Natural killer cell treated with Interleukin-12 subunit alpha and Interleukin-12 subunit beta and Interleukin-15 and Interleukin-18, amount 100 ng/mL, for 72 hours (primary cell): ENCODE measurements around the gene KRT82. TPM values are rescaled to one million over a fixed set of nuclear protein-coding genes. Genes with fewer than 3 reads are reported as not detected.
A peak's percentile ranks its signal among the peaks of the same experiment; 100 is the strongest.

ENCODE experiments used
- ATAC-seq, 2 donors: fragments of 150-1000 bp; cut with Tn5 transposase in 1 of 2; sonication (Bioruptor Pico), chemical (Tn5 transposase) in 1 of 2; 2 replicates each; pipeline ENCODE4 v1.10.0; 2021
- DNase-seq: peaks from one replicate; pipeline ENCODE4 v3.0.0; 2022; ENCODE audit warnings: low spot score
- H3K27ac Mint-ChIP-seq, 2 donors: 1 replicate in 1 of 2; 2 replicates in 1 of 2; pipeline ENCODE4 v1.8.0; 2022; ENCODE audit warnings: mixed read lengths in 2 of 2, mild to moderate bottlenecking in 1 of 2, moderate library complexity in 1 of 2
- H3K27me3 Mint-ChIP-seq, 2 donors: 1 replicate in 1 of 2; 2 replicates in 1 of 2; pipeline ENCODE4 v1.8.0; 2022; ENCODE audit warnings: mixed read lengths in 2 of 2
- H3K36me3 Mint-ChIP-seq: one replicate; pipeline ENCODE4 v1.8.0; 2022; ENCODE audit warnings: mixed read lengths
- H3K4me1 Mint-ChIP-seq, 2 donors: 1 replicate in 1 of 2; 2 replicates in 1 of 2; pipeline ENCODE4 v1.8.0; 2022; ENCODE audit warnings: low read depth in 2 of 2, mixed read lengths in 2 of 2, mild to moderate bottlenecking in 1 of 2
- H3K4me3 Mint-ChIP-seq: one replicate; pipeline ENCODE4 v1.8.0; 2022; ENCODE audit warnings: mixed read lengths
- H3K9me3 Mint-ChIP-seq: 2 replicates; pipeline ENCODE4 v1.8.0; 2022; ENCODE audit warnings: mixed read lengths
- total RNA-seq, 2 donors: library from RNA; stranded (reverse); gene quantifications; one replicate each; pipeline ENCODE4 v1.2.3, GENCODE V29; 2022

KRT82 gene
- total RNA-seq, 2 donors from 2014 or later, result not detected

DNA sequence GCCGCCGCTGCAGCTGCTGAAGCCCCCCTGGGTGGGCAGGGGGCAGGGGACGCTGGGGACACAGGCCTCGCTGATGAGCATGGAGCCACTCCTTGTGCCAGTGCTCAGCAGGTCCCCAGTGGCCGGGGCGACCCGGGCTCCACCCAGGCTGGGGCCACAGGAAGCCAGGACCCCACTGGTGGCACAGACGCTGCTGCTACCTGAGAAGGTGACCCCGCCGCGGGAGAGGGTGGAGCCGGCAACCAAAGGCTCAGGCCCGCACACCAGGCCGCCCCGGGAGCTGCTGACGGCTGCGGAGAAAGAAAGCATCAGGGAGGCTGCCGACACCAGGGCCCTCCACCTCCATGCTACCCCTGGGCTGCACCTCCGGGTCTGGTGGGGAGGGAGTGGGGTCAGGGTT, 28.0 kb downstream of the KRT82 start:
- ATAC-seq (no peak), DNase-seq (no peak)
- no peak overlapping the region for H3K27ac Mint-ChIP-seq
- peaks cover 4% of the 10 kb centered on the region for H3K36me3 Mint-ChIP-seq
- no peaks in the 10 kb centered on the region for H3K9me3 Mint-ChIP-seq
- no peak overlapping the region for H3K4me3 Mint-ChIP-seq
- H3K27me3 Mint-ChIP-seq, result peaks cover 0 to 19% of the 10 kb centered on the region in 2 donors
- peaks cover 5% of the 10 kb centered on the region in 2 donors for H3K4me1 Mint-ChIP-seq

DNA sequence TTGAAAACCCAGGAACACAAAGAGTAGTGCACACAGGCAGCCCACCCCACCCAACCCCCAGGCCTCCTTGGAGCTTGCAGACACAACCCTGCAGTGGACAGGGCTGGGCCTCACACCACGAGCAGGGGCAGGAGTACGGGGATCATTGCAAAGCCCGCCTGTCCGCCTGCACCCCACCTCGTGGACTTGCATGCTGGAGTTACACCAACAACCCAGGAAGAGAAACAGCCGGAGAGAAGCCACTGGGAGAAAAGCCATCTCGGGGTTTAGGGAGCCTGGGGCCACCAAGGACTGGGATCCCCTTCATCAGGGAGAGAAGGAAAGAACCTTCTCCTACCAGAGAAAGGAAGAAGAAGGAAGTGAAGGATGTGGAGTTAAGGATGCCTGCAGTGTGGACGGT, 28.9 kb downstream of the KRT82 start:
- Mint-ChIP-seq H3K27me3 (peaks cover under 1 to 17% of the 10 kb centered on the region in 2 donors), H3K36me3 (peaks cover 4% of the 10 kb centered on the region), H3K4me3 (no peak overlapping the region), H3K9me3 (no peaks in the 10 kb centered on the region), H3K27ac (no peak overlapping the region), H3K4me1 (no peaks in the 10 kb centered on the region)
- no peak for ATAC-seq
- no peak for DNase-seq

DNA sequence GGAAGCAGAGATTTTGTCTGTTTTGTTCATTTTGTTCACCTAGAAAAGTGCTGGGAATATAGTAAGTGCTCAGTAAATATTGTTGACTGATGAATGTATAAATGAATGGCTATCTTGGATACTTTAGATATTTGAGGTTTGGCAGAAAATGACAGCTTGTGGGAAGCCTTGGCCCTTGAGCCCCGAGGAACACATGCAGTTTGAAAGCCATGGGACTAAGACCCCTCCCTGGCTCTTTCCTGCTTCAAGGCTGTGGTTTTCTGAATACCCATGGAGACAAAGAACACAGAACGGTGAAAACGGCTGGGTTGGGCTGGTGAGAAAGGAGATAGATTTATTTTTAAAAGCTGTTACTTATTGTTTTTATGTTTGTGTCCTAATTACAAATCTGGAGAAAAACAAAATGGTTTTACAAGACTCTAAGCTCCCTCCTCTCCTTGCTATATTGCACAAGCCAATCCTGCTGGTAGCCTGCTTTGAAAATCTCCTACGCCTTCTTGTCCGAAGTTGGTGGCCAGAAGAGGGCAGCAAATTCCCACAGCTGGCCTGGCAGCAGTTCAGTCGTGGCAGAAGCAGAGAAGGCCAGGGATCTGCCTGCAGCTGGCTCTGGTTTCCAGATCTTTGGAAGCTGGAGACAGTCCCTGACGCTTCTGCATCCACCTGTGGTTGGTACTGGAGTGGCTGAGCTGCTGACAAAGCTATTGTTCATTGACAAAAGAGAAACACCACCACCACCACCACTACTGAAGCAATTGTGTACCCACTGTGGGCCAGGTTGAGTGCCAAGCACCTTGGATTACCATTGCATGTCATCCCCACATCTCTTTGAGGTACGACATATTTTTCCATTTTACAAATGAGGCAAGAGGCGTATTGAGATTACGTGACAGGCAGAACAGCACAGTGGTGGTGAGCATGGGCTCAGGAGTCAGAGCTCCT, 33.6 kb downstream of the KRT82 start:
- Mint-ChIP-seq H3K36me3 (peaks cover 4% of the 10 kb centered on the region), H3K27me3 (peaks cover 32 to 33% of the 10 kb centered on the region in 2 donors), H3K4me1 (no peaks in the 10 kb centered on the region), H3K4me3 (no peak overlapping the region), H3K9me3 (no peaks in the 10 kb centered on the region), H3K27ac (no peak overlapping the region)
- ATAC-seq, result peak in 1 of 2 donors; percentile 62
- peak; percentile 67 for DNase-seq

DNA sequence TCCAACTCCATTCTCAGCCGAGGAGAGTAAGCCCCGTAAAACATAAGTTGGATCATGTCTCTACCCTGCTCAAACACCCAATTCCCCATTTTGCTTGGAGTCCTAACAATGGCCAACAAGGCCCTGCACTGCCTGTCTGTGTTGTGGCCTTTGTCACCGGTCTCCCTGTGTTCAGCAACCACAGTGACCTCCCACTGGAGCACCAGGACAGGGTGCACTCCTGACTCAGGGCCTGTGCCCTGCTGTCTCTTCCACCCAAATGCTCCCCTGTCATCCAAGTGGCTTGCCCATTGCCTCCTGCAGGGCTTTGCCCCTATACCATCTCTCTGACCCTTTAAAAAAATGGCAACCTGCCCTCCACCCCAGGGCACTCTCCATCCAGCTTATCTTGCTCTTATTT, 34.4 kb downstream of the KRT82 start:
- H3K36me3 Mint-ChIP-seq, result peaks cover 4% of the 10 kb centered on the region
- no peak for ATAC-seq

GRCh38 chr12:52370926-52371608, 35.1 kb downstream of the KRT82 start:
- Mint-ChIP-seq H3K27me3 (peaks cover 30 to 33% of the 10 kb centered on the region in 2 donors), H3K36me3 (peaks cover 4% of the 10 kb centered on the region), H3K27ac (no peak overlapping the region), H3K4me3 (no peak overlapping the region), H3K9me3 (no peaks in the 10 kb centered on the region), H3K4me1 (no peaks in the 10 kb centered on the region)
- DNase-seq, result peak; percentile 22
- no peak for ATAC-seq

More for the DNA sequence above, 34.4 kb downstream of the KRT82 start:
- Mint-ChIP-seq H3K4me1 (no peaks in the 10 kb centered on the region), H3K27ac (no peak overlapping the region), H3K27me3 (peaks cover 30 to 33% of the 10 kb centered on the region in 2 donors), H3K4me3 (no peak overlapping the region), H3K9me3 (no peaks in the 10 kb centered on the region)
- peak; percentile 29 for DNase-seq

DNA sequence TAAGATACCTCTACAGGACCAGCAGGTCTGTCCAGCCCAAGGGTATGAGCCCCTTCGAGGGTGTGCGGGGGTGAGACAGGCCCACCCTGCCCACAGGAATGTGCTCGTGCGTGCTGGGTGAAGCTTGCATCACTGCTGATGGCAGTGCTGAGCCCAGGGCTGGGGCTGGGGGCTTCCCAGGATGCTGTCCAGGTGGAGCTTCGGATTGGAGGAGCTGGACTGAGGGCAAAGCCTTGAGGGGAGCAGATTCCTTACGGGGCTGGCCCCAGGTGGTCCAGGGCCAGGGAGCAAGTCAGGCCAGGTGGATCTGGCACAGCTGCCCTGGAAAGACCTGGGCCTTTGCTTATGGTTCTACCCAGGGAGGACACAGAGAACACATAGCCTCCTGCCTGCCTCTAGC, 36.3 kb downstream of the KRT82 start:
- Mint-ChIP-seq H3K27ac (no peak overlapping the region), H3K4me3 (no peak overlapping the region), H3K9me3 (no peaks in the 10 kb centered on the region), H3K4me1 (no peaks in the 10 kb centered on the region), H3K27me3 (peaks cover 32 to 34% of the 10 kb centered on the region in 2 donors), H3K36me3 (peaks cover 4% of the 10 kb centered on the region)
- ATAC-seq, result peak in 1 of 2 donors; percentile 5
- peak; percentile 50 for DNase-seq

DNA sequence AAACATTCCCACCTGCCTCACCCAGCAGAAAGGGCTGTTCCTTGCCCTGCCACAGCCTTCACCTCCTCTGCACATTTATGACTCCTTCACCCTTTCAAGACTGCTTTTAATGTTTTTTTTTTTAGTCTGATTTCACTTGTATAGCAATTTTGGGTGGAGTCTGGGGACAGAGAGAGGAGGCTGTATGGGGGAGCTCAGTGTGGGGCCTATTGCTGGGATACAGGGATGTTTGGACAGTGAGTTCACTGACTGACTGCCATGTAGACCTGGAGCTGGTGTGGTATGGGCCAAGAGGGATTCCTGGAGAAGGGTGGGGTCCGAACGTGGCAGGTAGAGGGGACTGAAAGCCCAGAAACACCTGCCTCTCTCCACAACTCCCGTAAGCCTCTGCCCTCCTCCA, 36.9 kb downstream of the KRT82 start:
- ATAC-seq (no peak), DNase-seq (no peak)
- Mint-ChIP-seq H3K36me3 (peaks cover 1% of the 10 kb centered on the region), H3K27ac (no peak overlapping the region), H3K4me3 (no peak overlapping the region), H3K27me3 (peaks cover 35 to 40% of the 10 kb centered on the region in 2 donors), H3K4me1 (no peaks in the 10 kb centered on the region), H3K9me3 (no peaks in the 10 kb centered on the region)

DNA sequence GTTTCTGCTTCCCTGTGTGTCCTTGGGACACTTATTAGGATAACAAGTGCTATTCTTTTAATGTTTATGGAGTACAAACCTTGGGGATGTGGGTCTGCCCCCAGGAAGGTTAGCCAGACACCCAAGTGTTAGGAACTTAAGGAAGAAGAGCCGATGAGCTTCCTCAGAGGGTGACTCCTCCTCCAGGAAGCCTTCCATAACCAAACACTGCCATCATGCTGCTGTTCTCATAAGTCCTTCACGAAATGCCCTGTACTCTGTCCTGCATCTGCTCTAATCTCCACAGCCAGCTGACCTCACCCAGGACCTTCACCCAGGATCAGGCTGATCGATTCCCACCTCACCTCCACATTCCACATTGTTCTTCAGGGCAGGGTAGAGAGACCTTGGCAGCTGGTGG, 37.6 kb downstream of the KRT82 start:
- H3K27ac Mint-ChIP-seq, result peak overlapping the region in 1 of 2 donors; percentile 32
- no peaks in the 10 kb centered on the region for H3K9me3 Mint-ChIP-seq

GRCh38 chr12:52367876-52368275, 38.3 kb downstream of the KRT82 start:
- peaks cover 36 to 42% of the 10 kb centered on the region in 2 donors for H3K27me3 Mint-ChIP-seq
- ATAC-seq (no peak), DNase-seq (peak; percentile 18)
- H3K36me3 Mint-ChIP-seq, result no peaks in the 10 kb centered on the region
- no peaks in the 10 kb centered on the region for H3K9me3 Mint-ChIP-seq
- H3K4me1 Mint-ChIP-seq, result peaks cover 0 to 4% of the 10 kb centered on the region in 2 donors
- H3K4me3 Mint-ChIP-seq, result no peak overlapping the region
- H3K27ac Mint-ChIP-seq, result no peak overlapping the region

More for the DNA sequence above, 37.6 kb downstream of the KRT82 start:
- no peak overlapping the region for H3K4me3 Mint-ChIP-seq
- H3K36me3 Mint-ChIP-seq, result no peaks in the 10 kb centered on the region
- ATAC-seq (no peak), DNase-seq (no peak)
- peaks cover 36 to 42% of the 10 kb centered on the region in 2 donors for H3K27me3 Mint-ChIP-seq
- H3K4me1 Mint-ChIP-seq, result no peaks in the 10 kb centered on the region

- ATAC-seq (no peak), DNase-seq (peak; percentile 39)
- no peak within 1 kb of the TSS for H3K27ac Mint-ChIP-seq
- peaks cover under 1 to 9% of the 10 kb centered on the region in 2 donors for H3K4me1 Mint-ChIP-seq
- peaks cover 32 to 38% of the 10 kb centered on the region in 2 donors for H3K27me3 Mint-ChIP-seq
- H3K36me3 Mint-ChIP-seq, result no peaks in the 10 kb centered on the region
- no peak within 1 kb of the TSS for H3K4me3 Mint-ChIP-seq
- no peaks in the 10 kb centered on the region for H3K9me3 Mint-ChIP-seq
These were observed 39.2 kb downstream of the KRT82 start, which contains the start of gene KRT85 for GRCh38 chr12:52366738-52367485. TSS of gene KRT85 (minus strand) at chr12:52367481. CDS start at chr12:52367405, 76 bp downstream.

DNA sequence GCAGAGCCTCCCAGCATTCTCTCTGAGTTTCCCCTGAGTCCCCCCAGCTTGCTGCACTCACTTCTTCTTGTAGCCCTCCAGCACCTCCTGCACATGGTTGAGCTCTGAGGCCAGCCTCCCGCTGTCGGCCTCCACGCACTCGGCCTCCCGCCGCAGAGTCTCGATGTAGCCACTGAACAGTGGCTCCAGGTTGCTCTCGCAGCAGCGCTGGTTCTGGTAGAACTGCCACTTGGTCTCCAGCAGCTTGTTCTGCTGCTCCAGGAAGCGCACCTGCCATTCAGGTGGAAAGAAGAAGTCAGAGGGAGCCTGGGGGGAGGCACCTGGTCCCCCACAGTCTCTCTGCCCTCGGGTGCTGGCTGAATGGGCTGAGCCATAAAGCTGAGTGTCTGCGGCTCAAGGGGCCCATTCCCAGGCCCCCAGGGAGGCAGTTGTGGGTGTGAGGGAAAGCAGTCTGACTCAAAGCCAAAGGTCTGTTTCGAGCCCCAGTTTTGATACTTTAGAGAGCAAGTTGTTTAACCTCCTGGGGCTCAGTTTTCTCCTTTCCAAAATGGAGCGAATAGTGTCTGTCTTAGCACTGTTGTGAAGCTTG, 41.1 kb downstream of the KRT82 start:
- H3K9me3 Mint-ChIP-seq, result no peaks in the 10 kb centered on the region
- peaks cover 19 to 26% of the 10 kb centered on the region in 2 donors for H3K4me1 Mint-ChIP-seq
- DNase-seq (no peak), ATAC-seq (no peak)
- no peak overlapping the region for H3K27ac Mint-ChIP-seq
- H3K4me3 Mint-ChIP-seq, result no peak overlapping the region
- no peaks in the 10 kb centered on the region for H3K36me3 Mint-ChIP-seq
- peaks cover 25% of the 10 kb centered on the region in 2 donors for H3K27me3 Mint-ChIP-seq

- H3K4me3 Mint-ChIP-seq, result no peak overlapping the region
- no peaks in the 10 kb centered on the region for H3K9me3 Mint-ChIP-seq
- no peak overlapping the region for H3K27ac Mint-ChIP-seq
- peaks cover 29 to 34% of the 10 kb centered on the region in 2 donors for H3K4me1 Mint-ChIP-seq
- ATAC-seq (no peak), DNase-seq (no peak)
- peaks cover 27 to 32% of the 10 kb centered on the region in 2 donors for H3K27me3 Mint-ChIP-seq
- no peaks in the 10 kb centered on the region for H3K36me3 Mint-ChIP-seq
These were observed 42.1 kb downstream of the KRT82 start for GRCh38 chr12:52364061-52364460.

GRCh38 chr12:52363111-52363679, 42.9 kb downstream of the KRT82 start:
- Mint-ChIP-seq H3K4me3 (no peak overlapping the region), H3K36me3 (no peaks in the 10 kb centered on the region), H3K27me3 (peaks cover 22 to 26% of the 10 kb centered on the region in 2 donors), H3K27ac (peak overlapping the region in 1 of 2 donors; percentile 33), H3K9me3 (no peaks in the 10 kb centered on the region), H3K4me1 (peaks cover 37 to 42% of the 10 kb centered on the region in 2 donors)
- DNase-seq (no peak), ATAC-seq (no peak)
